UCSD-AML1 (cell line): Measurements from ENCODE around the gene AFF1.
"Not testable (repeated sequence)": the region's sequence is repeated elsewhere in the genome, so short reads cannot be mapped to it uniquely, and the experiment has no call there.

ENCODE experiments used
- DNase-seq: peaks from one replicate; lab custom pipeline; 2025; ENCODE audit not compliant: unreplicated experiment; lab: John Stamatoyannopoulos, UW

The AFF1 gene

DNA sequence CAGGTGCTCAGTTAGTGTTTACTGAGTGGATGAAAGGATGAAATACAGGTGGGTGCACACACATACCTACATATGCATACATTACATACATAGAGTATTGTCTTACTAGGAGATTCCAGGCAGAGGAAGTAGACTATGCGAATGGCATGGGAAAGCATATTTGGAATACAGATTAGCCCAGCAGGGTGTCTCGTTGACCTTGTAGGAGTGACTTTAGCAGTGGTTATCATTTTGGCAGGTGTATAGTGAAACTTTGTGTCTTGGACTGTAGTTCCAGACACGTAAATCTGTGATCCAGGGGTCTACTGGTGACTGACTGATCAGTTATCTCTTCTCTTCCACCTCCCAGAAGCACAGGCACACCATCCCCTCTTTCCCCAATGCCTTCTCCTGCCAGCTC, 199.3 kb downstream of the AFF1 start:
- DNase-seq, result no peak

DNA sequence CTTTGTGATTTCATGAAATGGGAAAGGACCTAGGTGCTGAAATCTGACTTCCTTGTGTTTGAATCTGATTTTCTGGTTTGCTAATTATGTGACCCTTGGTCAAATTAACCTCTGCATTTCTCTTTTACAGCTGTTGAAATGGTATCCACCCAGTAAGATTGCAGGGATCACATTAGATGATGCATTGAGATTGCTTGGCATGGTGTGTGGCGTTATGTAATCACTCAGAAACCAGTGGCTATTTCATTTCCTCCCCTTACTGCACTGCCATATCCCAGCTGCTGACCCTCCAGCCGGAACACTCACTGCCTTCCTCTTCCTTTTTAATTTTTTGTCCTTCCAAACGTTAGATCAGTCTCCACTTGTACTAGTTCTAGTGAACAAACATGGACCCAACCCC, 206.6 kb downstream of the AFF1 start:
- DNase-seq, result no peak

DNA sequence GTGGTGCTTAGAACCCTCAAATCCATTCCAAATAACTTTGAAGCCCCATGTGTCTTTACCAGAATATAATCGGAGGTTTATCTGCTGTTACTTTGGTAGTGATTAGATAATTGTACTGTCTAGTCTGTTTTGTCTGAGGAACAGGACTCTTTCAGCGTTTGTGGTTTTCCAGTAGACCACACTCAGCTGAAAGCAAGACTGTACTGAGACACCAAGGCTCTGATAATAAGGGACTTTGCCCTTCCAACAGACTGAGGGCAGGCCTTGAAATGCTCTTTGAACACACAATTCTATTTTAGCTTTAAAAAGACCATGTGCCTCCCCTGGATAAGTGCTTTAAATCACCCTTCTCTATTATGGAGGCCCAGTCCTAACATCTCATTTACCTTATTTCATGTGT, 209.5 kb downstream of the AFF1 start:
- DNase-seq, result no peak

DNA sequence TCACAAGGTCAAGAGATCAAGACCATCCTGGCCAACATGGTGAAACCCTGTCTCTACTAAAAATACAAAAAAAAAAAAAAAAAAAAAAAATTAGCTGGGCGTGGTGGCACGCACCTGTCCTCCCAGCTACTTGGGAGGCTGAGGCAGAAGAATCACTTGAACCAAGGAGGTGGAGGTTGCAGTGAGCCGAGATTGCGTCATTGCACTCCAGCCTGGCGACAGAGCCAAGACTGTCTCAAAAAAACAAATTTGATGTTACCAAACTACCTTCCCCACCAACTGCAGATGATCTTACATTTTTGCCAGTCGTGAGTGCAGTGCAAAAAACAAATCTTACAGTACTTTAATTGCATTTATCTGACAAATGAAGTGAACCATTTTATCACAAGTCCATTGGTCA, 211.1 kb downstream of the AFF1 start:
- DNase-seq, result not testable (repeated sequence)

DNA sequence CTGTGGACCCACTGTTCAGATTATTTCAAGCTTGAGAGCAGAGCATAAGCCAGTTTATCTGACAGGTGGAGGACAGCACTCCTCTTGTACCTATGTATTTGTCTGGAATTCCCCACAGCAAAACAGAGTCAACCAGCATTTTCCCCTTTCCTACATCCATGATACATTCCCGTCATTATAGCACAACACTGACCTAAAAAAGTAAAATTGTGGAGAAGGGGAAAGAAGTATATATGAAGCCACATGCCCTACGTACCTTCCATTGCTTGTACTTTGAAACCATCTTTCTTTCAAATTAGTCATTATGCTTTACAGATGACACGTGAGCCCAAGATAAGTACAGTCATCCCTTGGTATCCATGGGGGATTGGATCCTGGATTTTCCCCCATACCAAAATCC, 212.3 kb downstream of the AFF1 start:
- DNase-seq, result no peak

DNA sequence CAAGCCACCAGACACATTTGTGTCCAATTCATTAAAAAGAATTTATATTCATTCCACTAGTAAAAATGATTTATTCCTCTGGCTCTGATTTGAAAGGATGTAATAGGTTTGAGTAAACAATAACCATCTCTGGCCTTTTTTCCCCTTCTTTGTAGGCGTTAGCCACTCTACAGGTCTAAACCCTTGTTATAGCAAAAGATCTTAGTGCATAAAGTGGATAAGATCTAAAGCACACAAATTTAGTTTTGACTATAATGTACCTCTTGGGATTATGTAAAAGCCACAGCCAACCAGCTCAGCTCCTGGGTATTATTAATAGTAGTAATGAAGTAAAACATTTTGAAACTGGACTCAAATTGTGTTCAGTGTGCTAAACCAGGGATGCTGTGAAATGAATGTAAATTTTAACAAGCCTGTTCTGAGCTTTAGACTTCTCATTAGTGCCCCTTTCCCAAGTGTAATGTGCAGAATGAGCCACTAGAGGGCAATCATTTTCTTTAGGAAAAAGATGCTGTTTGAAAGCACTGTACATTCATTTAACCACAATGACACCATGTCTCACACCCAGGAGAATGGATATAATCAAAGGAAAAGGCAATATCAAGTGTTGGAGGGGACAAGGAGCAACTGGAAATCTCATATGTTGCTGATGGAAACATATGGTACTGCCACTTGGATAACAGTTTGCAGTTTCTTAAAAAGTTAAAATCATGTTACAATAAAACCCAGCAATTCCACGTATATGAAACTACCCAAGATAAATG, 215.9 kb downstream of the AFF1 start:
- DNase-seq, result no peak

DNA sequence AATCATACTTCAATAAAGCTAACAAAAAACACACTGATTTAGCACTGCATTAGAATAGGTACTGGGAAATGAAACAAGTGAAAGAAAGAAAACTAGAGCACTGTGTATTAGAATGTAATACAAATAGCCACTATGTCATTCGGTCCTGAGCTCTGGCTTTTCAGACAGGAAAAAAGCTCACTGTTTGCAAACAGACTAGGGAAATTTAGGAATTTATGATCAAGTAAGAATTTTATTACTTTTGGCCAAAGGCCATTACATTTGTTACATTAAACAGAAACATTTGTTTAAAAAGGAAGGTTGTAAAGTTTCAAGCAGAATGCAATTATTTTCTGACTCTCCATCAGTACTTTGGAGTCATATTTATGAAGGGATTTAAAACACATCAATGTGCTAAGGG, 216.9 kb downstream of the AFF1 start:
- DNase-seq, result no peak

DNA sequence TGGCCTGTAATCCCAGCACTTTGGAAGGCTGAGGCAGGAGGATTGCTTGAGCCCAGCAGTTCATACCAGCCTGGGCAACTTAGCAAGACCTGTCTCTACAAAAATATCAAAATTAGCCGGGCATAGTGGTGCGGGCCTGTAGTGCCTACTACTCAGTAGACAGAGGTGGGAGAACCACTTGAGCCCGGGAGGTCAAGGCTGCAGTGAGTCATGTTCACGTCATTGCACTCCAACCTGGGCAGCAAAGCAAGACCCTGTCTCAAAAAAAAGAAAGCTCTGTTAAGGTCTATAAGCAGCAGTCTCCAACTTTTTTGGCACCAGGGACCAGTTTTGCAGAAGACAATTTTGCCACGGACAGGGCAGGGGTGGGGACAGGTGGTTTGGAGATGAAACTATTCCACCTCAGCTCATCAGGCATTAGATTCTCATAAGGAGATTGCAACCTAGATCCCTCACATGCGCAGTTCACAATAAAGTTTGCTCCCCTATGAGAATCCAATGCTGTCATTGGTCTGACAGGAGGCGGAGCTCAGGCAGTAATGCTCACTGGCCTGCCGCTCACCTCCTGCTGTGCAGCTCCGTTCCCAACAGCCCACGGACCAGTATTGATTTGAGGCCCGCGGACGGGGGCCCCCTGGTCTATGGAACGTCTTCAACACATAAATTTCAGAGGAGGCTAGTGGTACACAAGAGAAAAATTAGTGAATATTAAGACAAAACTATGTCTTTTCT, 217.7 kb downstream of the AFF1 start:
- no peak for DNase-seq

DNA sequence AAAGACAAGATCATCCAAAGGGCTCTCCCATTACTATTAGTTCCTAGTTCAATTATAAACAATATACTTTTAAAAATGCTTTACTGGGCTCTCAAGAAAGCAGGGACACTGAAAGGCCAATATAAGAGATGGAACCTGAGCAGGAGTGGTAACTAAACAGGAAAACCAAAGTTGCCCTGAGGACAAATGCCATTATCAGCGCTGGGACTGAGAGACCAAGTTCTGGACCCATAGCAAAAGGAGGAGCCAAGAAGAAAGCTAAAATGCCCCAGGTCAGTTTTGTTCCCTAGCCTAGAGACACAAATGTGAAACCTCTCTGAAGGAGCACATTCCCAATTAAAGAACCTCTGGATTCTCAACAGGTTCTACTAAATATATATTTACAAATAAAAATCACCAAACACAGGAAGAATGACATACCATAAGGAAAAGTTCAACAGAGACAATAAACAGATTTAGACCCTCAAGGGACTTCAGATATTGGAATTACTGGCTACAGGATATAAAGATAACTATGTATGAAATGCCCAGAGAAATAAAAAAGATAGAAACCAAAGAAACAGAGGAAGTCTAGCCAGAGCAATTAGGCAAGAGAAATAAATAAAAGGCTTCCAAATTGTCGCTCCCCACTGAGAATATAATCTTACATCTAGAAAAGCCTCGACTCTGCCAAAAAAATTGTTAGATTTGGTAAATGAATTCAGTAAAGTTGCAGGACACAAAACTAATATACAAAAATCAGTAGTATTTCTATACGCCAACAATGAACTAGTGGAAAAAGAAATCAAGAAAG, 218.5 kb downstream of the AFF1 start:
- DNase-seq, result no peak

DNA sequence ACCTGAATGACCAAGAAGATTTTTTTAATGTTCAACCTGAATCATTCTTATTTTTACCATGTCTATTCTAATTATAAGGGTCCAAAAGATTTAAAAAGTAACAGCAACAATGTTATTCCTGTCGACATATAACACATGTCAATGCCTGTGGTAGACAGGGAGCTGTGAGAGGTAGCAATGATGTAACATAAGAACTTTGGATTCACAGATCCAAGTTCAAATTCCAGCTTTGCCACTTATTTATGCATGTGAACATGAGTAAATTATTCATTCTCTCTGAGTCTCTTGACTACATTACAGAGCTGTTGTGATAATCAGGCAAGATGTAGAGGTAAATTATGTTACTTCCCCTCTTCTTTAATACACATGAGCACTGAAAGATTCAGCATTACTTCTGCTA, 231.1 kb downstream of the AFF1 start:
- no peak for DNase-seq

DNA sequence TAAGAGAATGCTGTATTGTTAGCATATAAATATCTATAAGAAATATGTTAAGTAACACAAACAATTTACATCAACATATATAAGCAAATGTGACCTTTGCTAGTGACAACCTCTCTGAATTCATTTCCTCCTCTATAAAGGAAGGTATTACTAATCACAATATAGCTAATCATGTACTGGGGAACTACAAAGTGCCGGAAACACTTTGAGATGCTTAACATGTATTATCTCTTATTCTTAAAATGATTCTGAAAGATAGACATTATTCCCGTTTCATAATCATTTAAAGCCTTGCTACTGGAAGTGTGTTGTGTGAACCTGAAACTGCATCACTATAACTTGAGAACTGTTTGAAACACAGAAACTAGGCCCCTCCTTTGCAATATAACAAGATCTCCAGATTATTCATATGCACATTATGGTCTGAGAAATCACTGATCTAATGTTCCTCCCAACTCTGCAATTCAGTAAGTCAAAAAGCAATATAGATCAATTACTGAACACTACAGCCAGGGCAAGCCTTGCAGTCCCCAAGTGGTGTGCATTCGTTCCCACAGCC, 231.6 kb downstream of the AFF1 start:
- DNase-seq, result no peak

DNA sequence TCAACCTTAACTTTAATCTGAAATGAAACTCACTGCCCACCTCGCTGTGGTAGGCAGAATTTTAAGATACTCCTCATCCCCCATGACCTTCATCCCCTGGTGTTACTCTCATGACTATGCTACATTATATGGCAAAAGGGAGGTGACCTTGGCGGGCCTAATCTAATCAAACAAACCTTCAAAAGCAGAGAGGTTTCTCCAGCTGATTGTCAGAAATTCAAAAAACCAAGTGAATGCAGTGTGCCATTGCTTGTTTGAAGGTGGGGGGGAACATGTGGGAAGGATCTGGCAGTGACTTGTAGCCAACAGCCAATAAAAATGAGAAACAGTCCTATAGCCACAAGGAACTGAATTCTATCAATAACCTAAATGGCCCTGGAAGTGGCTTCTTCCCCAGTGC, 237.1 kb downstream of the AFF1 start:
- DNase-seq, result no peak

DNA sequence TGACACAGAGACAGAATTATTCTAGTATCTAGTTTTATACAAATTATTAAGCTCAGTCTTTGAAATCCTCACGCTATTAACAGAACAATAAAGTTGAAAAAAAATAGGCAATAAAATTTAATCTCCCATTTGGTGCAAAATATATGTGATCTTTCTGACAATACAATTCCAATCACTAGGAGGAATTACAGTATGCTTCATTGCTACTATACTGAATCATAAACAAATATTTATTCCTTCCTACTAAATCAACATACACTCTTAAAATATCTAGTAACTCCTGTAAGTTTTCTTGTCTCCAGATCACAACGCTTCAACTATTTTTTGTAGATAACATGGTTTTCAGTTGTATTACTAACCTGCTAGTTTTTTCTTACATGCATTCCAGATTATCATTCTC, 239.9 kb downstream of the AFF1 start:
- no peak for DNase-seq

DNA sequence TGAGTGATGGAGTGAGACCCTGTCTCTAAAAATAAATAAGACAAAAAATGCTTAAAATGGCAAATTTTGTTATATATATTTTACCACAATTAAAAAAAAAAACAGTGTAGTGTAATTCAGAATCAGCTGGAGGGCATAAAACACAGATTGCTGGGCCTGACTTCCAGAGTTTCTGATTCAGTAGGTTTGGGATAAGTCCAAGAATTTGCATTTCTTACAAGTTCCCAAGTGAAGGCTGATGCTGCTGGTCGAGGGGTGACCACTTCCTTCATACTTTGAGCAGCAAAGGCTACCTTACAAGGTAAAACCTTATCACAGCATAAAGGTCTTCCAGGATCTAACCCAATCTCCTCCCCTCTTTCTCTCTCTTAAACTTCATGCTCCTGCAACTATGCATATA, 244.9 kb downstream of the AFF1 start:
- no peak for DNase-seq

DNA sequence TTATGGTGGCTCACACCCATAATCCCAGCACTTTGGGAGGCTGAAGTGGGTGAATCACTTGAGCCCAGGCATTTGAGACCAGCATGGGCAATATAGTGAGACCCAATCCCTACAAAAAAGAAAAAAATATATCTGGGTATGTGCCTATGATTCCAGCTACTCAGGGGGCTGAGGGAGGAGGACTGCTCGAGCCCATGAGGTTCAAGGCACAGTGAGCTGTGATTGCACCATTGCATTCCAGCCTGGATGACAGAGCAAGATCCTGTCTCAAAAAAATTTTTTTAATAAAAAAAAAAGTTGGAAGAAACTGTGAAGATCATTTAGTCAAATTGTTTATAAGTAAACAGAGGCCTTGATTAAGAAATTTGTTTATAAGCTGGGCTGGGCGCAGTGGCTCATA, 246.0 kb downstream of the AFF1 start:
- no peak for DNase-seq

DNA sequence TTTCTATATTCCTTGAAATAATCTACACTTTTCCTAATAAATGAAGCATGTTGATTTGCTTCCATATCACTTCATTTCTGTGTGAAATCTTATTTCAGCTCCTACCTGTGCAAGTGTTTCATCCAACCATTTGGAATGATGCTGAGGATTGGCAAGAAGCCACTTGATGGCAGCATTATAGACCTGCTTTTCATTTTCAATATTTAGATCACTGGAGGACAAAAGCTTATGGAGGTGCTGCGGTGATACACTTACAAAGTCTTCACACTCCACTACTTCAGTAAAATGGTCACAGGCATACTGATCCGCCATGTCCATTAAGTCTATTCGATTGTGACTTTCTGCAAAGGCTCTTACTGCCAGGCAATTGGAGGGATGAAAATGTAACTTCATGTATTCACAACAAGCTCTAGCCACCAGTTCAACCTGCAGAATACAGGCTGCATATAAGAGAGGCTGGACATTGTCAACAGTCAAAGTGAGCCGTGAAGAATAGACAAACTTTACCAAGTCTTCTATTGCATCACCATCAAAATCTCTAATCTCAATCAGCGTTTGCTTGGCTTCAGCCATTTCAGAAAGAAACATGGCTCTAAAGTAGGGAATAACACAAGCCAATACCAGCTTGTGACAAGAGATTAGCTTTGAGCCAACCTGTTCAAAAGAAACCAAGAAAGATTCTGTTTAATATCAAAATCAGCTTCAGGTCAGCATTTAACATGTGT, 250.5 kb downstream of the AFF1 start:
- no peak for DNase-seq

DNA sequence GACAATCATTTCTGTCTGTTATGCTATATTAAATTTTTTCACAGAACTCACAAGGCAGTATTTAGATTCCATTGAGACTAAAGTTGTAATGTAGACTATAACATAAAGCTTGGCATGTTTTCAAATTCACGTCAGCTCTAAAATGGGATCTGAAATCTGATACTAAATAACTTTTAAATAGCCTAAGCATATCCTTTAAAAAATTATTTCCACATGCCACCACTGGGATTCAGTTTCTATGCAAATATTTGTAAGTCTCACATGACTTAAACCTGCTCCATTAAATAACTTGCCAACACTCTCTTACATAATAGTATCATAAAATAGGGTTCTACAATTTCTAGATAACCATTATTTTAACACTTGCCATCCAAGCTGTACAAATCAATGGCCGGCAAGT, 253.2 kb downstream of the AFF1 start:
- DNase-seq, result no peak

DNA sequence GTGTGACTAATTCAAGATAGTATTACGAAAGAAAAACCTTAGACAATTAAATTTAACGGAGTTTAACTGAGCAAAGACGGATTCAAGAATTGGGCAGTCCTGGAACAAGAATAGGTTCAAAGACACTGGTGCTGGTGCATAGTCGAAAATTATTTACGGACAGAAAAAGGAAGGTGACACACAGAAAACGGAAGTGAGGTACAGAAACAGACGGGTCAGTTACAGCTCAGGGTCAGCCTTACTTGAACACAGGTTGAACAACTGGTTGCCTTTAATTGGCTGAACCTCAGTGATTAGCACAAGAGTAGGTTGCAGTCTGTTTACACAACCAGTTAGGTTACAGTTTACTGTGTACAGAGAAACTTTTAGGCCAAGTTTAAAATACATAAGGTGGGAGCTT, 254.1 kb downstream of the AFF1 start:
- no peak for DNase-seq
